Lower leg skin (tissue), 4 donors: ENCODE results near the gene PAQR3. TPM values are rescaled to one million over a fixed set of nuclear protein-coding genes. Genes with fewer than 3 reads are reported as not detected.

Source experiments
- DNase-seq, 2 donors: peaks; one replicate each; pipeline ENCODE4 v3.0.0-alpha.2; 2019; ENCODE audit warnings: low spot score in 2 of 2
- H3K4me3 ChIP-seq: fragments of 200-600 bp; sonication (generic); 2 replicates; pipeline ENCODE4 v1.5.1; 2017; ENCODE audit warnings: mild to moderate bottlenecking, low read depth; ENCODE audit not compliant: poor library complexity, severe bottlenecking
- POLR2A ChIP-seq, 2 donors: fragments of 450-650 bp; IDR thresholded peaks; one replicate each; pipeline ENCODE4 v1.6.1; 2016 to 2017; ENCODE audit warnings: antibody characterized with exemption in 2 of 2, mild to moderate bottlenecking in 1 of 2, moderate library complexity in 1 of 2
- WGBS, 2 donors: methylation state at CpG; one replicate each; pipeline ENCODE4 v1.1.5; 2018; 5-methylcytosine and 5-hydroxymethylcytosine counted together
- intact Hi-C: fragments of 100-400 bp; cut with DNase I; formaldehyde crosslinking; loops from one replicate; pipeline ENCODE4 v1.15.0; 2023; ENCODE audit warnings: low total_unique reads
- total RNA-seq, 4 donors: library from RNA; depleted of rRNA; stranded (reverse); fragments of >200 nt; gene quantifications; one replicate each; pipeline ENCODE4 v1.1.0, GENCODE V29; 2016
- TF ChIP-seq, protein P1 (sequence below), 3 donors: fragments of 450-650 bp; IDR thresholded peaks; one replicate each; pipeline ENCODE4 v1.5.1; 2016; ENCODE audit warnings: antibody characterized with exemption in 3 of 3, mild to moderate bottlenecking in 3 of 3, moderate library complexity in 2 of 3

PAQR3 gene
- total RNA-seq, 4 donors from 2014 or later = 11.8 to 17.5 (median 14.3) TPM

DNA sequence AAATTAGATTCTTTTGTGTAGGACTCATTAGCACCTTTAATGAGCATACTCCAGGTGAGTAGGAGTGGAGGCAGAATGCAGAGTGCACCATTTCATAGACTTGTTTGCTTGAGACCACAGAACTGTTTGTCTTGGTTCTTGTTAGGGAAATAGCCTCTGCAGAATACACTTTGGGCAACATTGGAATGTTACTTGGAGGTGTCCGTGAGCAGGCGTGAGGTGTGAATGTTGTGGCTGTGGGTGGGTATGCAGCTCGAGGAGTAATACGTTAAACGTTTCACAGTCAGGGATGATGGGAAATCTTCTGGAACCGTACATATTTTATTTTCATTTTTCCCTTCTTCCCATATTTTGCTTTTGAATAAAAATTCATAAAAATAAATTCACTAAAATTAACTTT lies 31.6 kb downstream of the PAQR3 start:
- intact Hi-C loops = no loop called here
- WGBS, 2 donors = 82 to 84% methylated on average over 6 of the region's 6 CpGs
- H3K4me3 ChIP-seq = no peak overlapping the region
- no peak for DNase-seq
- no peak for TF ChIP-seq POLR2A (IDR thresholded peaks at IDR 0.05)
- TF ChIP-seq, protein P1, sequence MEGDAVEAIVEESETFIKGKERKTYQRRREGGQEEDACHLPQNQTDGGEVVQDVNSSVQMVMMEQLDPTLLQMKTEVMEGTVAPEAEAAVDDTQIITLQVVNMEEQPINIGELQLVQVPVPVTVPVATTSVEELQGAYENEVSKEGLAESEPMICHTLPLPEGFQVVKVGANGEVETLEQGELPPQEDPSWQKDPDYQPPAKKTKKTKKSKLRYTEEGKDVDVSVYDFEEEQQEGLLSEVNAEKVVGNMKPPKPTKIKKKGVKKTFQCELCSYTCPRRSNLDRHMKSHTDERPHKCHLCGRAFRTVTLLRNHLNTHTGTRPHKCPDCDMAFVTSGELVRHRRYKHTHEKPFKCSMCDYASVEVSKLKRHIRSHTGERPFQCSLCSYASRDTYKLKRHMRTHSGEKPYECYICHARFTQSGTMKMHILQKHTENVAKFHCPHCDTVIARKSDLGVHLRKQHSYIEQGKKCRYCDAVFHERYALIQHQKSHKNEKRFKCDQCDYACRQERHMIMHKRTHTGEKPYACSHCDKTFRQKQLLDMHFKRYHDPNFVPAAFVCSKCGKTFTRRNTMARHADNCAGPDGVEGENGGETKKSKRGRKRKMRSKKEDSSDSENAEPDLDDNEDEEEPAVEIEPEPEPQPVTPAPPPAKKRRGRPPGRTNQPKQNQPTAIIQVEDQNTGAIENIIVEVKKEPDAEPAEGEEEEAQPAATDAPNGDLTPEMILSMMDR (IDR thresholded peaks at IDR 0.05) = no peak

DNA sequence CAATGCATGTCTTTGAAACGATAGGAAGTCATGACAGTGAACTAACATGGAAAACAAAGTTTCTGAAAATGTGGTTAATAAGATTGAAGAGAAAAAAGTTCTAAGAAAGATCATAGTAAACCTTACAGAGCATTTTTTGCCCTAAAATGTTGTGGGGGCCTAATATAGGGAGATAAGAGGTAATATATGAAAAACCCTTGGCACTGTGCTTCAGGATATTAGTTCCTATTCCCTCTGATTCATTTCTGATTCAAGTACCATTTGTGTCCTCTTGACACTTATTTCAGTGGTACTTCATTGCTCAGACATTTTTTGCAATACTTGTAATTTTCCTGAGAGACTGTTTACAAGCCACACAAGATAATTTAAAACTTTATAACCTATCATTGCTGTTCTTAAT lies 35.1 kb downstream of the PAQR3 start:
- H3K4me3 ChIP-seq = no peak overlapping the region
- 88 to 89% methylated on average over 1 of the region's 1 CpG for WGBS, 2 donors
- no peak for TF ChIP-seq POLR2A (IDR thresholded peaks at IDR 0.05)
- TF ChIP-seq, protein P1 (IDR thresholded peaks at IDR 0.05) = no peak
- DNase-seq = no peak
- intact Hi-C loops = no loop called here

DNA sequence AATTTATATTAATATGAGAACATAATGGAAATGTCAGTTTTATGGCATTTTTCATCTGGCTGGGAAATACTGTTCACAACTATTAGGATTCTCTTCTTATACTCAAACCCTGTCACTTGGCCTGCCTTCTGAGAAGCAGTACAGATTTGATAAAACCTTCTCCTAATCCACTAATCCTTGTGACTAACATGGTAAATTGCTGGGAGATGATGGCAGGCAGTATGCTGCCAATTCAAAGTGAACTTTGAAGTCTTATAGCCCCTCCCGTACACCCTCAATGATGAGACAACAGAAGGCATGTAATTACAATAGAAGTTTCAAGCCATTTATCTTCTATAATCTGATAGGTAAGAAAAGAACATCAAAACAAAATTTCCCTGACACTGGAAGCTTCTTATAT lies 36.9 kb downstream of the PAQR3 start:
- no peak for DNase-seq
- intact Hi-C loops = no loop called here
- no peak overlapping the region for H3K4me3 ChIP-seq
- TF ChIP-seq, protein P1 (IDR thresholded peaks at IDR 0.05) = no peak
- no peak for TF ChIP-seq POLR2A (IDR thresholded peaks at IDR 0.05)
- WGBS, 2 donors = 82 to 92% methylated on average over 1 of the region's 1 CpG

DNA sequence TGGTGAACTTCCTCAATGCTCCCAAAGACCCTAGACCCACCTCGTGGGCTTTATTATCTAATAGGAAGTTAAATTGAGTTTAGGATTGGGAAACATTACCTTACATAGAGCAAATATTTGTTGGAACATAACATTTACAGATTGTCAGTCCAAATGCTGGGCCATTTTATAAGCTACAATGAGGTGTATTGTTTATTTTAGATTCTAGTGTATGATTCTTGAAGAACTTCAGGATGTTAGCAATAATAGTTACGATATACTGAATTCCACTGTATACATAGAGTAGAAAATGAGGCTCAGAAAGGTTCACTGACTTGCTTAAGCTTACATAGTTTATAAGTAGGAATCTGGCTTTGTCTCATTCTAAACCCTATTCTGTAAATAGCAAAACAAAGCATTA lies 37.4 kb downstream of the PAQR3 start:
- no peak for DNase-seq
- 82 to 90% methylated on average over 2 of the region's 2 CpGs for WGBS, 2 donors
- H3K4me3 ChIP-seq = no peak overlapping the region
- intact Hi-C loops = no loop called here
- TF ChIP-seq, protein P1 (IDR thresholded peaks at IDR 0.05) = no peak
- no peak for TF ChIP-seq POLR2A (IDR thresholded peaks at IDR 0.05)

DNA sequence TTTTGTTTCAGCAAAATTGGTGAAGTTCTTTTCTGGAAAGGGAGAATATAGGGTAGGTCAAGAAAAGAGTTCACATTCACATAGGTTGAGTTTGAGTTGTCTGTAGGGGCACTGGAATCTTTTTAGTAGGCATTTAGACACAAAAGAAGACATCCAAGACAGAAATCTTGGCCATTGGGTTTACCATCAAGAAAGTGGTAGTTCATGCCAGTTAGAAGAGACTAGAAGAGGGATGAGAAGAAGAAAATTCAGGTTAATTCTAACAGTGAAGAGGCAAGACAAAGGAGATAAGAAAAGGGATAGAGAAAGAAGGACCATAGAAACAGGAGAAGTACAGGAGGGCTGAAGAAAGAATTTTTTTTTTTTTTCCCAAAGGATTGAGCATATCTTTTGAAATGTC lies 39.9 kb downstream of the PAQR3 start:
- intact Hi-C loops = no loop called here
- H3K4me3 ChIP-seq = no peak overlapping the region
- TF ChIP-seq POLR2A (IDR thresholded peaks at IDR 0.05) = no peak
- TF ChIP-seq, protein P1 (IDR thresholded peaks at IDR 0.05) = no peak
- no peak for DNase-seq

DNA sequence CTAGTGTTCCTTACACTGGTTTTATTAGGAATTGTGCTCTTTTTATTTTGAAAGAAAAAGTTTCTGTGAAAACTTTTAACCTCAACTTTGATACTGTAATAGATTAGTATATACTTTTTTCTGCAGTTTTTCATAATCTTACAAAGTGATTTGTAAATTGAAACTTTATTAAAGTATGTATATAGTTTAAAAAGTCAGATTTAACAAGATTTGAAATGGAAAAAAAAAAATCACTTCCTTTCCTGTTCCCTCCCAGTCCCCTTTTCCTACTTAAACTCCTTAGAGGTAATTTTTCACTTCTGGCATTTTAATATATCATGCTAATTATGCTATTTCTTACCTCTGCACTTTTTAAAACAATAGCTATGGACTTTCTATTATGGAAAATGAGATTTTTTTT lies 49.3 kb downstream of the PAQR3 start:
- intact Hi-C loops = no loop called here
- H3K4me3 ChIP-seq = no peak overlapping the region
- DNase-seq = no peak
- TF ChIP-seq, protein P1 (IDR thresholded peaks at IDR 0.05) = no peak
- TF ChIP-seq POLR2A (IDR thresholded peaks at IDR 0.05) = no peak
